C4-2B (cell line): ENCODE results near the gene DNAH3.
"Not testable (repeated sequence)": the region's sequence is repeated elsewhere in the genome, so short reads cannot be mapped to it uniquely, and the experiment has no call there.

ENCODE experiments used
- CTCF ChIP-seq: fragments of 450-650 bp; conservative IDR thresholded peaks from 2 replicates; pipeline ENCODE4 v1.5.1; 2017; ENCODE audit warnings: mild to moderate bottlenecking
- ZFX ChIP-seq: fragments of 450-650 bp; IDR thresholded peaks from 2 replicates; pipeline ENCODE4 v1.6.1; 2017

GRCh38 chr16:20989496-20990070 is 161.1 kb downstream of the DNAH3 start:
- TF ChIP-seq CTCF, ZFX: not testable (repeated sequence)
